GM18508 (cell line): ENCODE data around the gene SEBOX.
"Not testable (repeated sequence)": the region's sequence is repeated elsewhere in the genome, so short reads cannot be mapped to it uniquely, and the experiment has no call there.

ENCODE experiments used
- ATAC-seq: cut with Tn5 transposase; IDR thresholded peaks from one replicate; pipeline ENCODE4 v1.9.1; 2021; ENCODE audit warnings: moderate number of reproducible peaks; ENCODE audit not compliant: insufficient read depth, unreplicated experiment

Gene SEBOX

DNA sequence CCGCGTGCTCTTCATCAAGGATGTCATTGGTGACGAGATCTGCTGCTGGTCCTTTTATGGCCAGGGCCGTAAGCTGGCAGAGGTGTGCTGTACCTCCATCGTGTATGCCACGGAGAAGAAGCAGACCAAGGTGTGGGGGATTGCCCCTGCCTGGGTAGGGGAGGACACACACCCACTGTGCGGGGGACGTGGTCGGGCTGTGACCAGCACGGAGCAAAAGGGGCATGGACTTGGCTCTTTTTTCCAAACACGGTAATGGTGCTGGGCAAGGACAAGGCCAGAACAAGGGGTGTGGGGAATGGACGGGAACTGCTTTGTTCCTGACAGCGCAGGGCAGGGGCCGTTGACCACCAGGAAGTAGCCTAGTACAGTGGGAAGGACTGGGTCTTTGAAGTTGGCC lies 22.7 kb downstream of the SEBOX start:
- no peak for ATAC-seq

GRCh38 chr17:28341516-28341915 lies 23.5 kb downstream of the SEBOX start:
- ATAC-seq = no peak

- ATAC-seq = no peak
Observed at GRCh38 chr17:28340374-28340773, 24.6 kb downstream of the SEBOX start.

DNA sequence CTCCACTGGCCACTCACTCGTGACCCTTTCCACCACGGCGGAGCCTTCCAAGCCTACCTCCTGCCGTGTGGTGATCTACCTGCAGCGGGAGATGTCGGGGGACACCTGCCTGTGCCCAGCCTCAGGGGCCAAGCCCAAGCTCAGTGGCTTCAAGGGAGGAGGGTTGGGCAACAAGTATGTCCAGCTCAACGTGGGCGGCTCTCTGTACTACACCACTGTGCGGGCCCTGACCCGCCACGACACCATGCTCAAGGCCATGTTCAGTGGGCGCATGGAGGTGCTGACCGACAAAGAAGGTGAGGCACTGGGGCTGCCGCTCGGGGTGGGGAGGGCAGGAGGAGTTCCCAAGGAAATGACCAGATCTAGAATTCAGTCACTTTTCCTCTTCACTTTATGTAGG lies 25.6 kb downstream of the SEBOX start:
- no peak for ATAC-seq

GRCh38 chr17:28338769-28339212 lies 26.2 kb downstream of the SEBOX start:
- ATAC-seq = not testable (repeated sequence)

- no peak for ATAC-seq
Observed at GRCh38 chr17:28338056-28338768, 26.8 kb downstream of the SEBOX start.

- ATAC-seq = no peak
Observed at GRCh38 chr17:28335959-28336871, 28.8 kb downstream of the SEBOX start.

DNA sequence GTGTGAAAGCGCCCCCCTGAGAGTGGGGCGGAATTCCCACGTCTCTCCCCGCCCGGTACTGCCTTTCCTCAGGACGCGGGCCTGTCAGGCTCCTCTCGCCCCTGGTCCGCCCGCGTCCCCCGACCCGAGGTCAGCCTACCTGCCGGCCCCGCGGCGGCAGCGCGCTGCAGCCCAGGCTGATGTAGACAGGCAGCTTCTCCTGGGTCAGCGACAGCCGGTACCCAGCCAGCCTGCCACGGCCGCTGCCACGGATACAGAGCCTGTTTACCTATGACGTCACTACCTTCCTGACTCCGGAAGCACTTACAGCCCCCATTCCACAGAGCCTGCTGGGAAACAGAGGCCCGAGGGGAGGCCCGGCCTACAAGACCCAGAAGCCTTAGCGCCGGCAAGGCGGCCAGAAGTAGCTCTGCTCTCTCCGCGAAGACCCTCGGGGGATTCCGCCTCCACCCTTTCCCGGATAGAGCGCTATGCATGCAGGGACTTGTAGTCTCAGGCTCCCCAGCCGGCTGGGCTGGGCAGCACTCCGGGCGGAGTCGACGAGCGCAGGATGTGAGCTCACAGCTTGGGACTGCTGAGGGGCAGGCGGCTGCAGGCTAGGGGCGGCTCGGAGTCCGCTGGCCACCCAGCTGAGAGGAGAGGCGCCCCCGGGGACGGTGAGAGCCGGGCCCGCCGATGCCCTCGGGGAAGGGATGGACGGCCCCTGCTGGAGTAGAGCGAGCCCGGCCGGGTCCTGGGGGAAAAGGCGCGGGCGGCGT lies 29.6 kb downstream of the SEBOX start, which contains the start of the genes IFT20 and TNFAIP1:
TSS of gene IFT20 (minus strand) at position 272 of the 758 bp plus-strand sequence. CDS start 3,487 bp downstream, outside the sequence.
TSS of gene TNFAIP1 (plus strand) at position 561 of the 758 bp plus-strand sequence. CDS start 3,761 bp downstream, outside the sequence.
- peak; percentile 92 for ATAC-seq

DNA sequence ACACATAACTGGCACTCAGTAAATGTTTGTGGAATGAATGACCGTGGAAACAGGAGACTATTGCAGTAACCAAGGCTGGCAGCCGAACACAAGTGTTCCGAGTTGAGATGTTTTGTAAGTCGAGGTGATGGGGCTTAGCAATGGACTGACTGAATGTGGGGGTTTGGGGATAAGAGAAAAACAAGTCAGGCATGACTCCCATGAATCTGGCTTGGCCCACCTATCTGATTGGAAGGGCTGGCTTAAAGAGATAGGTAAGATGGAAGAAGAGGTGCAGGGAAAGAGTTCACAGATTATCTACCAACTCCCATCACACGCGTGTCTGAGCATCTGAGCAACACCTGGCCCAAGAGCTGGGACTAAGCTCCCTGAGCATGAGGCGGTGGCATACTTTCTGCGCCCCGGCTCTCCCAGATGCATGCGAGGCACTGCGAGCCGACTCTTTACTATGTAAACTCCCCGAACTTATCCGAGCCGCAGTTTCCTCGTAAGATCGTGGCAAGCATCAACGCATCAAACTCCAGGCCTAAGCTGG lies 30.3 kb downstream of the SEBOX start:
- ATAC-seq = no peak

GRCh38 chr17:28334171-28334570 lies 30.8 kb downstream of the SEBOX start:
- ATAC-seq = no peak

GRCh38 chr17:28333083-28333746 lies 31.8 kb downstream of the SEBOX start:
- no peak for ATAC-seq

GRCh38 chr17:28331891-28332420 lies 33.0 kb downstream of the SEBOX start:
- no peak for ATAC-seq

GRCh38 chr17:28330671-28331070 lies 34.3 kb downstream of the SEBOX start:
- ATAC-seq = no peak

- no peak for ATAC-seq
Observed at GRCh38 chr17:28328325-28328724, 36.7 kb downstream of the SEBOX start.

- no peak for ATAC-seq
Observed at GRCh38 chr17:28327709-28328108, 37.3 kb downstream of the SEBOX start.

- no peak for ATAC-seq
Observed at GRCh38 chr17:28327031-28327607, 37.9 kb downstream of the SEBOX start.

- no peak for ATAC-seq
Observed at GRCh38 chr17:28326114-28326513, 38.9 kb downstream of the SEBOX start.

- ATAC-seq = no peak
Observed at GRCh38 chr17:28325211-28325610, 39.8 kb downstream of the SEBOX start.

- ATAC-seq = no peak
Observed at GRCh38 chr17:28324781-28325180, 40.2 kb downstream of the SEBOX start.
